CD4-positive, CD25-positive, alpha-beta regulatory T cell (primary cell): ENCODE measurements around the gene FUOM. TPM values are rescaled to one million over a fixed set of nuclear protein-coding genes. Genes with fewer than 3 reads are reported as not detected.

Experiments
- ATAC-seq, 2 donors: fragments of 150-1000 bp; cut with Tn5 transposase; one replicate each; pipeline ENCODE4 v1.10.0; 2021; ENCODE audit warnings: low read depth in 2 of 2, moderate number of reproducible peaks in 2 of 2, moderate library complexity in 1 of 2
- DNase-seq, 3 donors: peaks; one replicate each; pipeline versions ENCODE4 v3.0.0 to v3.0.0-alpha.2; 2012 to 2022; ENCODE audit warnings: mixed read lengths in 1 of 3
- H3K27ac ChIP-seq: one replicate; pipeline ENCODE4 v1.7.0; 2013; ENCODE audit warnings: mild to moderate bottlenecking, low read length; ENCODE audit not compliant: insufficient read depth, poor library complexity, severe bottlenecking
- H3K27me3 ChIP-seq: one replicate; pipeline ENCODE4 v1.7.0; 2013; ENCODE audit warnings: low read length; ENCODE audit not compliant: control insufficient read depth, insufficient read depth
- H3K36me3 ChIP-seq: one replicate; pipeline ENCODE4 v1.7.0; 2013; ENCODE audit warnings: mild to moderate bottlenecking, low read length, moderate library complexity; ENCODE audit not compliant: control insufficient read depth, insufficient read depth
- H3K4me1 ChIP-seq: 2 replicates; pipeline ENCODE4 v1.7.0; 2013; ENCODE audit warnings: mild to moderate bottlenecking, low read length; ENCODE audit not compliant: insufficient read depth, control insufficient read depth, poor library complexity, severe bottlenecking
- H3K4me3 ChIP-seq: one replicate; pipeline ENCODE4 v1.7.0; 2013; ENCODE audit warnings: low read depth, mild to moderate bottlenecking, low read length, moderate library complexity
- H3K9me3 ChIP-seq, 2 experiments: 1 replicate in 1 of 2; 2 replicates in 1 of 2; pipeline ENCODE4 v1.7.0; 2013; ENCODE audit warnings: low read length in 2 of 2, mild to moderate bottlenecking in 1 of 2, moderate library complexity in 1 of 2; ENCODE audit not compliant: control insufficient read depth in 2 of 2
- H3K27ac Mint-ChIP-seq, 3 donors: one replicate each; pipeline ENCODE4 v1.8.0; 2020 to 2022; ENCODE audit warnings: mild to moderate bottlenecking in 3 of 3, mixed read lengths in 3 of 3, moderate library complexity in 2 of 3
- H3K27me3 Mint-ChIP-seq: one replicate; pipeline ENCODE4 v1.8.0; 2022; ENCODE audit warnings: mild to moderate bottlenecking, mixed read lengths
- H3K36me3 Mint-ChIP-seq: one replicate; pipeline ENCODE4 v1.8.0; 2020; ENCODE audit warnings: mixed read lengths
- H3K4me1 Mint-ChIP-seq, 4 donors: one replicate each; pipeline ENCODE4 v1.8.0; 2020 to 2022; ENCODE audit warnings: mixed read lengths in 4 of 4, mild to moderate bottlenecking in 1 of 4
- H3K4me3 Mint-ChIP-seq, 4 donors: one replicate each; pipeline ENCODE4 v1.8.0; 2020 to 2022; ENCODE audit warnings: mild to moderate bottlenecking in 4 of 4, mixed read lengths in 4 of 4, moderate library complexity in 3 of 4
- H3K9me3 Mint-ChIP-seq, 7 donors: one replicate each; pipeline ENCODE4 v1.8.0; 2020 to 2022; ENCODE audit warnings: mixed read lengths in 7 of 7, mild to moderate bottlenecking in 3 of 7, moderate library complexity in 2 of 7
- polyA plus RNA-seq, 4 donors: library from polyadenylated mRNA; unstranded; fragments of 300-500 nt; fragmentation: Illumina TruSeq; gene quantifications; one replicate each; pipeline ENCODE4 v1.2.3, GENCODE V29; 2021
- total RNA-seq: library from RNA; stranded (reverse); gene quantifications from one replicate; pipeline ENCODE4 v1.2.3, GENCODE V29; 2022

Gene FUOM
- total and polyA plus RNA-seq, 5 donors from 2014 or later, result 7.1 to 21.9 (median 17.8) TPM

- H3K27ac ChIP-seq, result no peak overlapping the region
- Mint-ChIP-seq H3K27ac (no peak overlapping the region), H3K4me3 (peak overlapping the region; percentile 41 to 80 (median 56)), H3K9me3 (peaks cover 0 to 5% (median 0%) of the 10 kb centered on the region in 7 donors), H3K36me3 (no peaks in the 10 kb centered on the region), H3K4me1 (peaks cover 4 to 19% (median 6%) of the 10 kb centered on the region in 4 donors), H3K27me3 (peaks cover 17% of the 10 kb centered on the region)
- H3K27me3 ChIP-seq, result no peaks in the 10 kb centered on the region
- ATAC-seq (peak; percentile 76 to 86), DNase-seq (peak; percentile 51 to 63 (median 55))
- H3K4me1 ChIP-seq, result peaks cover 7% of the 10 kb centered on the region
- no peaks in the 10 kb centered on the region for H3K9me3 ChIP-seq
- H3K4me3 ChIP-seq, result no peak overlapping the region
- H3K36me3 ChIP-seq, result no peaks in the 10 kb centered on the region
These were observed 39.2 kb downstream of the FUOM start for GRCh38 chr10:133318494-133319127.

- H3K9me3 Mint-ChIP-seq, result peaks cover 0 to 5% (median 0%) of the 10 kb centered on the region in 7 donors
- peaks cover 6% of the 10 kb centered on the region for H3K36me3 Mint-ChIP-seq
- Histone ChIP-seq H3K4me1 (peaks cover 7% of the 10 kb centered on the region), H3K27ac (no peak overlapping the region), H3K27me3 (no peaks in the 10 kb centered on the region), H3K9me3 (no peaks in the 10 kb centered on the region), H3K36me3 (peaks cover 9% of the 10 kb centered on the region), H3K4me3 (no peak overlapping the region)
- H3K4me1 Mint-ChIP-seq, result peaks cover 4 to 19% (median 6%) of the 10 kb centered on the region in 4 donors
- no peak overlapping the region for H3K4me3 Mint-ChIP-seq
- H3K27ac Mint-ChIP-seq, result no peak overlapping the region
- peaks cover 11% of the 10 kb centered on the region for H3K27me3 Mint-ChIP-seq
- DNase-seq (no peak), ATAC-seq (no peak)
These were observed 41.1 kb downstream of the FUOM start for GRCh38 chr10:133316732-133317131.

GRCh38 chr10:133316266-133316665 lies 41.6 kb downstream of the FUOM start:
- H3K4me3 ChIP-seq, result no peak overlapping the region
- H3K27ac ChIP-seq, result no peak overlapping the region
- H3K27me3 ChIP-seq, result no peaks in the 10 kb centered on the region
- Mint-ChIP-seq H3K27me3 (peaks cover 11% of the 10 kb centered on the region), H3K4me3 (peak overlapping the region in 1 of 4 donors; percentile 52), H3K4me1 (peaks cover 4 to 22% (median 7%) of the 10 kb centered on the region in 4 donors), H3K9me3 (peaks cover 0 to 5% (median 0%) of the 10 kb centered on the region in 7 donors), H3K36me3 (peaks cover 11% of the 10 kb centered on the region), H3K27ac (no peak overlapping the region)
- ATAC-seq (no peak), DNase-seq (no peak)
- H3K36me3 ChIP-seq, result peaks cover 13% of the 10 kb centered on the region
- peaks cover 7% of the 10 kb centered on the region for H3K4me1 ChIP-seq
- H3K9me3 ChIP-seq, result no peaks in the 10 kb centered on the region

GRCh38 chr10:133315847-133316246 lies 42.0 kb downstream of the FUOM start:
- Histone ChIP-seq H3K27me3 (no peaks in the 10 kb centered on the region), H3K27ac (no peak overlapping the region), H3K9me3 (no peaks in the 10 kb centered on the region), H3K4me1 (peaks cover 7% of the 10 kb centered on the region), H3K36me3 (peaks cover 13% of the 10 kb centered on the region), H3K4me3 (no peak overlapping the region)
- Mint-ChIP-seq H3K4me3 (peak overlapping the region in 1 of 4 donors; percentile 52), H3K4me1 (peaks cover 4 to 22% (median 8%) of the 10 kb centered on the region in 4 donors), H3K36me3 (peaks cover 11% of the 10 kb centered on the region), H3K27me3 (peaks cover 11% of the 10 kb centered on the region), H3K27ac (no peak overlapping the region), H3K9me3 (peaks cover 0 to 5% (median 0%) of the 10 kb centered on the region in 7 donors)
- DNase-seq (no peak), ATAC-seq (no peak)

- ATAC-seq (no peak), DNase-seq (no peak)
- Histone ChIP-seq H3K9me3 (no peaks in the 10 kb centered on the region), H3K27me3 (no peaks in the 10 kb centered on the region), H3K27ac (no peak overlapping the region), H3K4me1 (peaks cover 7% of the 10 kb centered on the region), H3K4me3 (no peak overlapping the region), H3K36me3 (peaks cover 21% of the 10 kb centered on the region)
- Mint-ChIP-seq H3K9me3 (no peaks in the 10 kb centered on the region), H3K36me3 (peaks cover 11% of the 10 kb centered on the region), H3K4me3 (peak overlapping the region in 2 of 4 donors; percentile 7 to 52), H3K27ac (no peak overlapping the region), H3K27me3 (peaks cover 6% of the 10 kb centered on the region), H3K4me1 (peaks cover 4 to 22% (median 6%) of the 10 kb centered on the region in 4 donors)
These were observed 42.9 kb downstream of the FUOM start for GRCh38 chr10:133314911-133315310.

DNA sequence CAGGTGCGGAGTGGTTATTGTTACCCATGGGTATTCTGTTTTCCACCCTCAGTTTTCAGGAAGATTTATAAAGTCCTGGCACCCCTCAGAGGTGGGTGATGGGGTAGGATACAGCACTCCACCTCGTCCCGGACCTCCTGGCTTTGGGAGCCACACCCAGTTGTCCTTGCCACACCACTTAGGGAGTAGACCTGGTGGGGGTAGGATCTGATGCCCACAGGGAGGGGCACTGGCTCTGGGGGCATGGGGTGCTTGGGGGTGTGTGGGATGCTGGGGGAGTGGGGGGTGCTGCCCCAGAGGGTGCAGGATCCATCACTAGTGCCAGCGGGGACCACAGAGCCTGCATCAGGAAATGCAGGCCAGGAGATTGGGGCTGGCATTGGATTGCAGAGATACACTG lies 44.6 kb downstream of the FUOM start:
- Histone ChIP-seq H3K27me3 (no peaks in the 10 kb centered on the region), H3K9me3 (no peaks in the 10 kb centered on the region), H3K36me3 (peaks cover 22% of the 10 kb centered on the region), H3K27ac (no peak overlapping the region), H3K4me1 (peaks cover 3% of the 10 kb centered on the region), H3K4me3 (no peak overlapping the region)
- Mint-ChIP-seq H3K4me3 (no peak overlapping the region), H3K27ac (no peak overlapping the region), H3K4me1 (peaks cover 0 to 14% (median 4%) of the 10 kb centered on the region in 4 donors), H3K27me3 (peaks cover 2% of the 10 kb centered on the region), H3K9me3 (peaks cover 0 to 1% (median 0%) of the 10 kb centered on the region in 7 donors), H3K36me3 (peaks cover 11% of the 10 kb centered on the region)
- DNase-seq (no peak), ATAC-seq (no peak)

- H3K9me3 ChIP-seq, result no peaks in the 10 kb centered on the region
- peaks cover 11% of the 10 kb centered on the region for H3K36me3 Mint-ChIP-seq
- H3K4me3 ChIP-seq, result no peak overlapping the region
- H3K9me3 Mint-ChIP-seq, result peaks cover 0 to 3% (median 0%) of the 10 kb centered on the region in 7 donors
- DNase-seq, result no peak
- H3K4me1 Mint-ChIP-seq, result peaks cover 2 to 17% (median 7%) of the 10 kb centered on the region in 4 donors
- H3K27ac ChIP-seq, result no peak overlapping the region
- peak overlapping the region in 1 of 3 donors; percentile 69 for H3K27ac Mint-ChIP-seq
- H3K27me3 ChIP-seq, result no peaks in the 10 kb centered on the region
- peaks cover 22% of the 10 kb centered on the region for H3K36me3 ChIP-seq
- H3K4me1 ChIP-seq, result peaks cover 8% of the 10 kb centered on the region
- no peak for ATAC-seq
- H3K4me3 Mint-ChIP-seq, result peak overlapping the region in 1 of 4 donors; percentile 52
- peaks cover 7% of the 10 kb centered on the region for H3K27me3 Mint-ChIP-seq
These were observed 45.1 kb downstream of the FUOM start for GRCh38 chr10:133312769-133313145.
